ENCODE measurements around the gene CTAG2.

The CTAG2 gene

DNA sequence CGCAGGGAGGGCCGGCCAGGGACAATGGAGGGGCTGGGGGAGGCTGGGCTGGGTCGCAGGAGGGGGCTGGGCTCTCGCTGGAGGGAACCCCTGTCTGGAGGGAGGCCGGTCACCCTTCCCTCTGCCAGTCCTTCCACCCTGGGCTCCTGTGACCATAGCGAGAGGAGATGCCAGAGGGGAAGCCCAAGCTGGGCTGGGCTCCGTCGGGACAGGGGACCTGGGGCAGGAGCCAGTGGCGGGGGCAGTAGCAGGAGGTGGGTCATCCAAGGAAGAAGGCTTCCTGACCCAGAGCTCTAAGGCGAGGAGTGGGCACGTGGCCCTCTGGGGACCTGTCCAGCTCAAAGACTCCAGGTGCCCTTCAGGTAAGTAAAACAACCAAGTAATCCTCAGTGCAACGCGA lies 51.2 kb downstream of the CTAG2 start:
- Mint-ChIP-seq H3K27me3 (ENCODE audit: low read depth) (no peaks in the 10 kb centered on the region), H3K27ac (no peak overlapping the region), H3K4me3 (no peak overlapping the region), H3K4me1 (no peaks in the 10 kb centered on the region), H3K9me3 (peaks cover 32% of the 10 kb centered on the region), H3K36me3 (ENCODE audit: low read depth) (no peaks in the 10 kb centered on the region)
- TF ChIP-seq, protein P1, sequence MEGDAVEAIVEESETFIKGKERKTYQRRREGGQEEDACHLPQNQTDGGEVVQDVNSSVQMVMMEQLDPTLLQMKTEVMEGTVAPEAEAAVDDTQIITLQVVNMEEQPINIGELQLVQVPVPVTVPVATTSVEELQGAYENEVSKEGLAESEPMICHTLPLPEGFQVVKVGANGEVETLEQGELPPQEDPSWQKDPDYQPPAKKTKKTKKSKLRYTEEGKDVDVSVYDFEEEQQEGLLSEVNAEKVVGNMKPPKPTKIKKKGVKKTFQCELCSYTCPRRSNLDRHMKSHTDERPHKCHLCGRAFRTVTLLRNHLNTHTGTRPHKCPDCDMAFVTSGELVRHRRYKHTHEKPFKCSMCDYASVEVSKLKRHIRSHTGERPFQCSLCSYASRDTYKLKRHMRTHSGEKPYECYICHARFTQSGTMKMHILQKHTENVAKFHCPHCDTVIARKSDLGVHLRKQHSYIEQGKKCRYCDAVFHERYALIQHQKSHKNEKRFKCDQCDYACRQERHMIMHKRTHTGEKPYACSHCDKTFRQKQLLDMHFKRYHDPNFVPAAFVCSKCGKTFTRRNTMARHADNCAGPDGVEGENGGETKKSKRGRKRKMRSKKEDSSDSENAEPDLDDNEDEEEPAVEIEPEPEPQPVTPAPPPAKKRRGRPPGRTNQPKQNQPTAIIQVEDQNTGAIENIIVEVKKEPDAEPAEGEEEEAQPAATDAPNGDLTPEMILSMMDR (IDR thresholded peaks at IDR 0.05; ENCODE audit: unreplicated experiment in 3 of 3), result no peak
